IMR-90 (cell line): ENCODE results near the gene SNX5. TPM values are rescaled to one million over a fixed set of nuclear protein-coding genes. Genes with fewer than 3 reads are reported as not detected.

ENCODE experiments used
- ATAC-seq: fragments of 200-7000 bp; cut with Tn5 transposase; 2 replicates; pipeline ENCODE4 v1.9.1; 2020; ENCODE audit warnings: low read depth, mild to moderate bottlenecking, moderate library complexity
- BruUV-seq: library from RNA; stranded (reverse); fragments of 400-500 nt; replicated peaks from 2 replicates; lab custom pipeline; 2021; lab: Mats Ljungman, UMichigan
- CTCF ChIA-PET: fragments of 300-600 bp; formaldehyde crosslinking; extraction: SDS; loops from one replicate; lab custom pipeline; 2021; ENCODE audit warnings: antibody characterized with exemption; lab: Yijun Ruan, JAX
- POLR2A ChIA-PET: fragments of 300-600 bp; sonication (Branson Sonifier 250); formaldehyde crosslinking; loops from one replicate; lab custom pipeline; 2022; ENCODE audit warnings: antibody characterized with exemption; ENCODE audit not compliant: unreplicated experiment; lab: Charles Lee
- DNase-seq: peaks from one replicate; pipeline ENCODE4 v3.0.0; 2013
- H2AFZ ChIP-seq: replicated peaks from 2 replicates; pipeline ENCODE3; 2013; ENCODE audit warnings: low read length, mild to moderate bottlenecking; ENCODE audit not compliant: poor library complexity
- H2AK5ac ChIP-seq: 2 replicates; pipeline ENCODE4 v1.6.1; 2013; ENCODE audit warnings: low read depth, low read length, inconsistent platforms
- H2AK9ac ChIP-seq: replicated peaks from 2 replicates; pipeline ENCODE3; 2013; ENCODE audit warnings: mild to moderate bottlenecking, low read depth, low read length, moderate library complexity; ENCODE audit not compliant: poor library complexity
- H2BK120ac ChIP-seq: 2 replicates; pipeline ENCODE4 v1.6.1; 2013; ENCODE audit warnings: low read depth, low read length, inconsistent platforms
- H2BK15ac ChIP-seq: 3 replicates; pipeline ENCODE4 v1.6.1; 2013; ENCODE audit warnings: low read depth, low read length, inconsistent platforms
- H2BK20ac ChIP-seq: 2 replicates; pipeline ENCODE4 v1.6.1; 2013; ENCODE audit warnings: low read depth, mild to moderate bottlenecking, inconsistent platforms, low read length, moderate library complexity
- H2BK5ac ChIP-seq: 2 replicates; pipeline ENCODE4 v1.6.1; 2013; ENCODE audit warnings: mild to moderate bottlenecking, low read depth, low read length, inconsistent platforms; ENCODE audit not compliant: poor library complexity, severe bottlenecking
- H3K14ac ChIP-seq: replicated peaks from 2 replicates; pipeline ENCODE4 v1.6.1; 2013; ENCODE audit warnings: low read depth, low read length, inconsistent platforms
- H3K18ac ChIP-seq: 2 replicates; pipeline ENCODE4 v1.6.1; 2013; ENCODE audit warnings: low read depth, low read length, control low read depth
- H3K23ac ChIP-seq: 2 replicates; pipeline ENCODE4 v1.6.1; 2013; ENCODE audit warnings: low read depth, low read length, inconsistent platforms
- H3K27ac ChIP-seq: 2 replicates; pipeline ENCODE4 v1.5.1; 2013; ENCODE audit warnings: mild to moderate bottlenecking, control low read depth, low read length; ENCODE audit not compliant: insufficient read depth
- H3K27me3 ChIP-seq: 2 replicates; pipeline ENCODE4 v1.6.1; 2013; ENCODE audit warnings: low read length; ENCODE audit not compliant: control insufficient read depth, insufficient read depth
- H3K36me3 ChIP-seq: 2 replicates; pipeline ENCODE4 v1.6.1; 2013; ENCODE audit warnings: low read length, mixed read lengths; ENCODE audit not compliant: control insufficient read depth, insufficient read depth
- H3K4ac ChIP-seq: 2 replicates; pipeline ENCODE4 v1.6.1; 2013; ENCODE audit warnings: low read depth, low read length, inconsistent platforms
- H3K4me1 ChIP-seq: 2 replicates; pipeline ENCODE4 v1.6.1; 2013; ENCODE audit warnings: low read length, mixed read lengths; ENCODE audit not compliant: control insufficient read depth, insufficient read depth
- H3K4me2 ChIP-seq: 2 replicates; pipeline ENCODE4 v1.6.1; 2013; ENCODE audit warnings: low read depth, mild to moderate bottlenecking, control low read depth, low read length, moderate library complexity
- H3K4me3 ChIP-seq: 2 replicates; pipeline ENCODE4 v1.5.1; 2013; ENCODE audit warnings: low read depth, mild to moderate bottlenecking, control low read depth, low read length, moderate library complexity; ENCODE audit not compliant: insufficient read depth
- H3K56ac ChIP-seq: 2 replicates; pipeline ENCODE4 v1.6.1; 2013; ENCODE audit warnings: low read length, inconsistent platforms; ENCODE audit not compliant: insufficient read depth; ENCODE audit errors: extremely low read depth
- H3K79me1 ChIP-seq, 2 experiments: 2 replicates each; pipeline ENCODE4 v1.6.1; 2013; ENCODE audit warnings: low read length in 2 of 2, inconsistent platforms in 1 of 2, low read depth in 1 of 2
- H3K9ac ChIP-seq: 2 replicates; pipeline ENCODE4 v1.6.1; 2013; ENCODE audit warnings: low read depth, low read length, control low read depth
- H3K9me1 ChIP-seq: 2 replicates; pipeline ENCODE4 v1.6.1; 2013; ENCODE audit warnings: low read length, inconsistent platforms; ENCODE audit not compliant: insufficient read depth
- H3K9me3 ChIP-seq: 2 replicates; pipeline ENCODE4 v1.6.1; 2013; ENCODE audit warnings: low read length; ENCODE audit not compliant: control insufficient read depth, insufficient read depth
- H4K20me1 ChIP-seq: 2 replicates; pipeline ENCODE4 v1.6.1; 2013; ENCODE audit warnings: low read length, inconsistent platforms; ENCODE audit not compliant: insufficient read depth
- H4K5ac ChIP-seq: 2 replicates; pipeline ENCODE4 v1.6.1; 2013; ENCODE audit warnings: mild to moderate bottlenecking, low read depth, low read length, control low read depth
- H4K8ac ChIP-seq, 2 experiments: 2 replicates each; pipeline ENCODE4 v1.6.1; 2013; ENCODE audit warnings: low read depth in 2 of 2, low read length in 2 of 2, control low read depth in 1 of 2, inconsistent platforms in 1 of 2
- H4K91ac ChIP-seq: 2 replicates; pipeline ENCODE4 v1.6.1; 2013; ENCODE audit warnings: low read depth, low read length, inconsistent platforms; ENCODE audit not compliant: insufficient read depth
- CHD1 ChIP-seq: IDR thresholded peaks from 2 replicates; pipeline ENCODE4 v1.6.1; 2012; ENCODE audit warnings: low read depth, low read length, improper control_type of control experiment
- MAZ ChIP-seq: IDR thresholded peaks from 2 replicates; pipeline ENCODE4 v1.6.1; 2012; ENCODE audit warnings: low read depth, mild to moderate bottlenecking, low read length, improper control_type of control experiment, moderate library complexity, borderline replicate concordance
- RCOR1 ChIP-seq: IDR thresholded peaks from 2 replicates; pipeline ENCODE4 v1.6.1; 2012; ENCODE audit warnings: mild to moderate bottlenecking, low read length, improper control_type of control experiment; ENCODE audit not compliant: insufficient replicate concordance
- SMC3 ChIP-seq: fragments of 150-350 bp; IDR thresholded peaks from 2 replicates; pipeline ENCODE4 v1.6.1; 2016; ENCODE audit warnings: low read depth, mild to moderate bottlenecking, antibody characterized with exemption, low read length, moderate library complexity
- WGBS, 2 experiments: methylation state at CpG; one replicate each; pipeline versions ENCODE4 v1.1.5 to v1.1.7; 2013; ENCODE audit warnings: missing lambda C conversion rate in 2 of 2; ENCODE audit not compliant: insufficient read length in 1 of 2; ENCODE audit errors: extremely low coverage in 2 of 2; 5-methylcytosine and 5-hydroxymethylcytosine counted together
- dilution Hi-C: fragments of 300-500 bp; cut with HindIII; formaldehyde crosslinking; loops from one replicate; pipeline ENCODE4 v1.14.3; 2018; ENCODE audit warnings: low sequenced_read_pairs; ENCODE audit not compliant: unreplicated experiment
- in situ Hi-C: fragments of 300-500 bp; cut with MboI; formaldehyde crosslinking; loops from 3 replicates; pipeline ENCODE4 v1.14.3; 2019; ENCODE audit warnings: low sequenced_read_pairs, inconsistent platforms, mixed read lengths
- intact Hi-C: fragments of 100-400 bp; cut with micrococcal nuclease; formaldehyde crosslinking; loops from 2 replicates; pipeline ENCODE4 v1.10.0; 2022
- polyA plus RNA-seq, 3 experiments: library from polyadenylated mRNA; depleted of rRNA; stranded (reverse); fragments of >200 nt; gene quantifications; 2 replicates each; pipeline ENCODE4 v1.2.3, GENCODE V29; 2012; ENCODE audit warnings: low replicate concordance in 1 of 3
- total RNA-seq: library from RNA; depleted of rRNA; stranded (reverse); fragments of >200 nt; gene quantifications from 2 replicates; pipeline ENCODE4 v1.2.3, GENCODE V29; 2012
- TF ChIP-seq, protein P1 (sequence below): fragments of 150-350 bp; IDR thresholded peaks from 2 replicates; pipeline ENCODE4 v1.6.1; 2016; ENCODE audit warnings: low read depth, mild to moderate bottlenecking, low read length, moderate library complexity, borderline replicate concordance
- TF ChIP-seq, protein P2 (sequence below): conservative IDR thresholded peaks from 2 replicates; pipeline ENCODE4 v1.5.1; 2012; ENCODE audit warnings: mild to moderate bottlenecking, low read depth, low read length, improper control_type of control experiment
- TF ChIP-seq, protein P3 (sequence below): fragments of 150-350 bp; IDR thresholded peaks from 2 replicates; pipeline ENCODE4 v1.6.1; 2017; ENCODE audit warnings: mild to moderate bottlenecking, antibody characterized with exemption, low read length, low read depth

SNX5 gene
- total and polyA plus RNA-seq, 2 of the 4 experiments (the other 2 are of a cell fraction): 65.4 to 92.8 TPM

DNA sequence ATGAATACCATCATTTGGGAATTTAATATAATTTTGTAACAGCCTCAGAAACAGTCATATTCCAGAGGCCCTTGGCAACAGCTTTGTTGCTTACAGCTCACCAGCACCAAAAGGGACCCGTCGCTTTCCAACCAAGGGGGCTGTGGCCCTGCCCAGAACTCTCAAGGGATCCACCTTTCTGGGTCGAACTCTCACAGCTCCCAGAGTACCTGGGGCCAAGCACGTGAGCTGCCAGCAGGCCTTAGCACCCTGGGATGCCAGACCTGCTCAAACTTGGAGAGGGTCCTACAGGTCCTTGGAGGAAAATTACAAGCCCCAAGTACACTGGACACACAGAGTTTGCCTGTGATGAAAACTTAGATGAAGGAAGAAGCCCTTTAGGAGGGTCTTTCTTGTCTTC lies 66.6 kb downstream of the SNX5 start:
- whole genome bisulfite sequencing, 2 experiments: 62% methylated on average over 2 of the region's 4 CpGs; no CpG with 5 or more reads in 1 of the 2 experiments
- no peaks in the 10 kb centered on the region for H3K9me3 ChIP-seq
- H2AK9ac ChIP-seq: no peak overlapping the region
- H3K27ac ChIP-seq: no peak overlapping the region
- no peak for DNase-seq
- no peak overlapping the region for H3K9ac ChIP-seq
- peaks cover 2% of the 10 kb centered on the region; the same call in 1 of the 2 replicates for H3K9me1 ChIP-seq
- H3K79me1 ChIP-seq: peaks cover 0 to 2% of the 10 kb centered on the region in 2 experiments; a peak in 1 of 4 replicates
- H2BK5ac ChIP-seq: no peak overlapping the region
- H3K18ac ChIP-seq: no peak overlapping the region
- no peak overlapping the region for H3K4me3 ChIP-seq
- TF ChIP-seq RCOR1 (no peak), SMC3 (no peak), CHD1 (no peak), MAZ (no peak)
- TF ChIP-seq, protein P1, sequence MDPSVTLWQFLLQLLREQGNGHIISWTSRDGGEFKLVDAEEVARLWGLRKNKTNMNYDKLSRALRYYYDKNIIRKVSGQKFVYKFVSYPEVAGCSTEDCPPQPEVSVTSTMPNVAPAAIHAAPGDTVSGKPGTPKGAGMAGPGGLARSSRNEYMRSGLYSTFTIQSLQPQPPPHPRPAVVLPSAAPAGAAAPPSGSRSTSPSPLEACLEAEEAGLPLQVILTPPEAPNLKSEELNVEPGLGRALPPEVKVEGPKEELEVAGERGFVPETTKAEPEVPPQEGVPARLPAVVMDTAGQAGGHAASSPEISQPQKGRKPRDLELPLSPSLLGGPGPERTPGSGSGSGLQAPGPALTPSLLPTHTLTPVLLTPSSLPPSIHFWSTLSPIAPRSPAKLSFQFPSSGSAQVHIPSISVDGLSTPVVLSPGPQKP: no peak
- TF ChIP-seq, protein P2, sequence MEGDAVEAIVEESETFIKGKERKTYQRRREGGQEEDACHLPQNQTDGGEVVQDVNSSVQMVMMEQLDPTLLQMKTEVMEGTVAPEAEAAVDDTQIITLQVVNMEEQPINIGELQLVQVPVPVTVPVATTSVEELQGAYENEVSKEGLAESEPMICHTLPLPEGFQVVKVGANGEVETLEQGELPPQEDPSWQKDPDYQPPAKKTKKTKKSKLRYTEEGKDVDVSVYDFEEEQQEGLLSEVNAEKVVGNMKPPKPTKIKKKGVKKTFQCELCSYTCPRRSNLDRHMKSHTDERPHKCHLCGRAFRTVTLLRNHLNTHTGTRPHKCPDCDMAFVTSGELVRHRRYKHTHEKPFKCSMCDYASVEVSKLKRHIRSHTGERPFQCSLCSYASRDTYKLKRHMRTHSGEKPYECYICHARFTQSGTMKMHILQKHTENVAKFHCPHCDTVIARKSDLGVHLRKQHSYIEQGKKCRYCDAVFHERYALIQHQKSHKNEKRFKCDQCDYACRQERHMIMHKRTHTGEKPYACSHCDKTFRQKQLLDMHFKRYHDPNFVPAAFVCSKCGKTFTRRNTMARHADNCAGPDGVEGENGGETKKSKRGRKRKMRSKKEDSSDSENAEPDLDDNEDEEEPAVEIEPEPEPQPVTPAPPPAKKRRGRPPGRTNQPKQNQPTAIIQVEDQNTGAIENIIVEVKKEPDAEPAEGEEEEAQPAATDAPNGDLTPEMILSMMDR: no peak
- TF ChIP-seq, protein P3, sequence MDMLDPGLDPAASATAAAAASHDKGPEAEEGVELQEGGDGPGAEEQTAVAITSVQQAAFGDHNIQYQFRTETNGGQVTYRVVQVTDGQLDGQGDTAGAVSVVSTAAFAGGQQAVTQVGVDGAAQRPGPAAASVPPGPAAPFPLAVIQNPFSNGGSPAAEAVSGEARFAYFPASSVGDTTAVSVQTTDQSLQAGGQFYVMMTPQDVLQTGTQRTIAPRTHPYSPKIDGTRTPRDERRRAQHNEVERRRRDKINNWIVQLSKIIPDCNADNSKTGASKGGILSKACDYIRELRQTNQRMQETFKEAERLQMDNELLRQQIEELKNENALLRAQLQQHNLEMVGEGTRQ: no peak
- intact Hi-C loops (no loop called here), dilution Hi-C loops (no loop called here), in situ Hi-C loops (no loop called here)
- H3K4me2 ChIP-seq: no peak overlapping the region
- H4K8ac ChIP-seq: no peak overlapping the region
- H3K4ac ChIP-seq: no peak overlapping the region
- ChIA-PET CTCF (no interaction called here), POLR2A (no interaction called here)
- H4K5ac ChIP-seq: no peak overlapping the region
- H3K56ac ChIP-seq: no peak overlapping the region
- H2AK5ac ChIP-seq: no peak overlapping the region
- H3K27me3 ChIP-seq: no peaks in the 10 kb centered on the region
- peaks cover under 1% of the 10 kb centered on the region for H3K4me1 ChIP-seq
- H4K20me1 ChIP-seq: no peaks in the 10 kb centered on the region
- no peak overlapping the region for H3K14ac ChIP-seq
- H4K91ac ChIP-seq: no peak overlapping the region
- H2BK120ac ChIP-seq: no peak overlapping the region
- H2BK15ac ChIP-seq: no peak overlapping the region
- H2BK20ac ChIP-seq: no peak overlapping the region
- no peak for ATAC-seq
- H3K23ac ChIP-seq: no peak overlapping the region
- H2AFZ ChIP-seq: no peak overlapping the region
- BruUV-seq: no TSS peak
- no peaks in the 10 kb centered on the region for H3K36me3 ChIP-seq
